GM23338 (cell line): Measurements from ENCODE around the gene ZNF787. TPM values are rescaled to one million over a fixed set of nuclear protein-coding genes. Genes with fewer than 3 reads are reported as not detected.
A peak's percentile ranks its signal among the peaks of the same experiment; 100 is the strongest.
"Not testable (repeated sequence)": the region's sequence is repeated elsewhere in the genome, so short reads cannot be mapped to it uniquely, and the experiment has no call there.

Source experiments
- ATAC-seq: fragments of 200-7000 bp; cut with Tn5 transposase; 3 replicates; pipeline ENCODE4 v1.9.1; 2020
- DNase-seq: peaks from one replicate; pipeline ENCODE4 v3.0.0-alpha.2; 2015; ENCODE audit warnings: low spot score
- H2AFZ ChIP-seq: fragments of 200-600 bp; sonication (generic); 2 replicates; pipeline ENCODE4 v1.8.0; 2016; ENCODE audit warnings: antibody characterized with exemption, mild to moderate bottlenecking, moderate library complexity
- H3F3A ChIP-seq: fragments of 200-600 bp; sonication (generic); replicated peaks from 2 replicates; pipeline ENCODE4 v1.8.0; 2017; ENCODE audit warnings: antibody characterized with exemption, mixed run types, low read depth
- H3K27ac ChIP-seq: fragments of 200-600 bp; sonication (generic); 2 replicates; pipeline ENCODE4 v1.6.1; 2016; ENCODE audit warnings: low read depth
- H3K27me3 ChIP-seq: fragments of 200-600 bp; sonication (generic); 2 replicates; pipeline ENCODE4 v1.8.0; 2016; ENCODE audit warnings: mild to moderate bottlenecking, mixed run types, moderate library complexity; ENCODE audit not compliant: insufficient read depth
- H3K36me3 ChIP-seq: fragments of 200-600 bp; sonication (generic); 2 replicates; pipeline ENCODE4 v1.8.0; 2016; ENCODE audit warnings: mild to moderate bottlenecking; ENCODE audit not compliant: insufficient read depth
- H3K4me1 ChIP-seq: fragments of 200-600 bp; sonication (generic); 2 replicates; pipeline ENCODE4 v1.8.0; 2016; ENCODE audit warnings: mild to moderate bottlenecking, moderate library complexity; ENCODE audit not compliant: insufficient read depth
- H3K4me2 ChIP-seq: fragments of 200-600 bp; sonication (generic); 2 replicates; pipeline ENCODE4 v1.7.1; 2017; ENCODE audit warnings: mixed run types
- H3K4me3 ChIP-seq: fragments of 200-600 bp; sonication (generic); 2 replicates; pipeline ENCODE4 v1.6.1; 2016; ENCODE audit warnings: mixed run types
- H3K79me2 ChIP-seq: fragments of 200-600 bp; sonication (generic); replicated peaks from 2 replicates; pipeline ENCODE4 v1.8.0; 2017; ENCODE audit warnings: mild to moderate bottlenecking; ENCODE audit not compliant: insufficient read depth
- H3K9me2 ChIP-seq: fragments of 200-600 bp; sonication (generic); 2 replicates; pipeline ENCODE4 v1.8.0; 2017; ENCODE audit not compliant: insufficient read depth
- H4K20me1 ChIP-seq: fragments of 200-600 bp; sonication (generic); replicated peaks from 2 replicates; pipeline ENCODE4 v1.8.0; 2017; ENCODE audit warnings: mild to moderate bottlenecking; ENCODE audit not compliant: insufficient read depth
- H3K27ac Mint-ChIP-seq: 2 replicates; pipeline ENCODE4 v1.8.0; 2020; ENCODE audit warnings: inconsistent platforms, mild to moderate bottlenecking, moderate library complexity, mixed read lengths
- H3K27me3 Mint-ChIP-seq: 3 replicates; pipeline ENCODE4 v1.8.0; 2022; ENCODE audit warnings: low read depth, mild to moderate bottlenecking, moderate library complexity, mixed read lengths, inconsistent platforms; ENCODE audit not compliant: insufficient read depth, poor library complexity
- H3K36me3 Mint-ChIP-seq: 3 replicates; pipeline ENCODE4 v1.8.0; 2021; ENCODE audit warnings: low read depth, mild to moderate bottlenecking, inconsistent platforms, moderate library complexity, mixed read lengths
- H3K4me1 Mint-ChIP-seq: 3 replicates; pipeline ENCODE4 v1.8.0; 2020; ENCODE audit warnings: mild to moderate bottlenecking, inconsistent platforms, mixed read lengths
- H3K4me3 Mint-ChIP-seq: 3 replicates; pipeline ENCODE4 v1.8.0; 2021; ENCODE audit warnings: moderate library complexity, mild to moderate bottlenecking, inconsistent platforms, mixed read lengths
- H3K9me3 Mint-ChIP-seq: 3 replicates; pipeline ENCODE4 v1.8.0; 2020; ENCODE audit warnings: moderate library complexity, mild to moderate bottlenecking, inconsistent platforms, mixed read lengths
- CTCF ChIP-seq, 2 experiments: fragments of 200-600 bp in 1 of 2; sonication (generic) in 1 of 2; conservative IDR thresholded peaks; 2 replicates each; pipeline versions ENCODE4 v1.5.1 to v1.6.1; 2016 to 2017; ENCODE audit warnings: antibody characterized with exemption in 2 of 2, low read depth in 2 of 2, mild to moderate bottlenecking in 2 of 2, moderate library complexity in 1 of 2
- ETS1 ChIP-seq: IDR thresholded peaks from 2 replicates; pipeline ENCODE4 v1.6.1; 2016; ENCODE audit warnings: antibody characterized with exemption
- EZH2 ChIP-seq: fragments of 200-600 bp; sonication (generic); IDR thresholded peaks from one replicate; pipeline ENCODE4 v1.8.0; 2017; ENCODE audit warnings: antibody characterized with exemption, mild to moderate bottlenecking, low read depth; ENCODE audit not compliant: unreplicated experiment
- NANOG ChIP-seq: IDR thresholded peaks from 2 replicates; pipeline ENCODE4 v1.6.1; 2016; ENCODE audit warnings: antibody characterized with exemption, borderline replicate concordance
- ZNF462 ChIP-seq: fragments of 250-450 bp; sonication (Bioruptor Pico); IDR thresholded peaks from 2 replicates; pipeline ENCODE4 v1.5.0; 2020; ENCODE audit warnings: mild to moderate bottlenecking, moderate library complexity
- polyA plus RNA-seq: library from polyadenylated mRNA; unstranded; fragments of >200 nt; fragmentation: Nextera tagmentation; extraction: Ambion mirVana; gene quantifications from 2 replicates; pipeline ENCODE4 v1.2.1, GENCODE V29; 2016
- total RNA-seq: library from RNA; depleted of rRNA; stranded (reverse); fragments of >200 nt; shearing (Covaris generic); gene quantifications from 2 replicates; pipeline ENCODE4 v1.2.3, GENCODE V29; 2014

Gene ZNF787
- total and polyA plus RNA-seq, 2 experiments from 2014 or later = 12.5 to 44.6 TPM

GRCh38 chr19:56105831-56106396, 15.2 kb downstream of the ZNF787 start:
- H3K79me2 ChIP-seq = peaks cover 85% of the 10 kb centered on the region
- not testable (repeated sequence) for ATAC-seq, H2AFZ ChIP-seq, H3F3A ChIP-seq, H3K9me2 ChIP-seq, H3K27me3 ChIP-seq, H3K27ac ChIP-seq, H3K4me3 ChIP-seq, H3K9me3 Mint-ChIP-seq, H3K36me3 ChIP-seq, DNase-seq
- H3K27ac Mint-ChIP-seq = peak overlapping the region; percentile 80
- H3K27me3 Mint-ChIP-seq = peaks cover 33% of the 10 kb centered on the region
- H3K4me1 ChIP-seq = peaks cover 35% of the 10 kb centered on the region
- peaks cover 49% of the 10 kb centered on the region for H3K4me1 Mint-ChIP-seq
- peak overlapping the region; percentile 29; the same call in 2 of the 3 replicates for H3K4me3 Mint-ChIP-seq
- H4K20me1 ChIP-seq = peaks cover 38% of the 10 kb centered on the region
- peaks cover 11% of the 10 kb centered on the region for H3K36me3 Mint-ChIP-seq
- H3K4me2 ChIP-seq = peak overlapping the region; percentile 55; the same call in 1 of the 2 replicates

GRCh38 chr19:56105090-56105701, 15.9 kb downstream of the ZNF787 start:
- H3K4me3 ChIP-seq = no peak overlapping the region
- Mint-ChIP-seq H3K9me3 (no peaks in the 10 kb centered on the region; the same call in 2 of the 3 replicates), H3K36me3 (peaks cover 9% of the 10 kb centered on the region), H3K4me3 (peak overlapping the region; percentile 29; the same call in 2 of the 3 replicates), H3K27ac (peak overlapping the region; percentile 52; the same call in 1 of the 2 replicates), H3K4me1 (peaks cover 41% of the 10 kb centered on the region), H3K27me3 (peaks cover 27% of the 10 kb centered on the region)
- H3K36me3 ChIP-seq = peaks cover 4% of the 10 kb centered on the region; the same call in 1 of the 2 replicates
- ATAC-seq (peak; percentile 85), DNase-seq (peak; percentile 92)
- no peaks in the 10 kb centered on the region for H3K27me3 ChIP-seq
- H3F3A ChIP-seq = 0 out of 2 replicates have a peak, but pooled peaks cover 3% of the 10 kb centered on the region
- peaks cover 32% of the 10 kb centered on the region for H4K20me1 ChIP-seq
- peak overlapping the region; percentile 55; the same call in 1 of the 2 replicates for H3K4me2 ChIP-seq
- peaks cover 28% of the 10 kb centered on the region for H3K4me1 ChIP-seq
- no peaks in the 10 kb centered on the region for H3K9me2 ChIP-seq
- TF ChIP-seq NANOG (no peak), CTCF (conservative IDR thresholded peaks at IDR 0.05; ENCODE audit: low read depth in 2 of 2) (peak; percentile 67 to 79)
- H3K27ac ChIP-seq = peak overlapping the region; percentile 93
- H3K79me2 ChIP-seq = peaks cover 78% of the 10 kb centered on the region
- H2AFZ ChIP-seq = no peak overlapping the region

- H3K79me2 ChIP-seq = peaks cover 76% of the 10 kb centered on the region
- H2AFZ ChIP-seq = no peak overlapping the region
- H3F3A ChIP-seq = 0 out of 2 replicates have a peak, but pooled peaks cover 3% of the 10 kb centered on the region
- no peak overlapping the region for H3K4me2 ChIP-seq
- no peak overlapping the region for H3K4me3 ChIP-seq
- H3K9me3 Mint-ChIP-seq = no peaks in the 10 kb centered on the region; the same call in 2 of the 3 replicates
- H4K20me1 ChIP-seq = peaks cover 27% of the 10 kb centered on the region
- peak overlapping the region; percentile 59; the same call in 1 of the 2 replicates for H3K27ac ChIP-seq
- H3K27ac Mint-ChIP-seq = peak overlapping the region; percentile 62; the same call in 1 of the 2 replicates
- no peaks in the 10 kb centered on the region for H3K9me2 ChIP-seq
- no peaks in the 10 kb centered on the region for H3K27me3 ChIP-seq
- H3K36me3 ChIP-seq = peaks cover 4% of the 10 kb centered on the region; the same call in 1 of the 2 replicates
- ATAC-seq (no peak), DNase-seq (no peak)
- peaks cover 13% of the 10 kb centered on the region for H3K36me3 Mint-ChIP-seq
- peaks cover 23% of the 10 kb centered on the region for H3K4me1 ChIP-seq
- H3K4me1 Mint-ChIP-seq = peaks cover 37% of the 10 kb centered on the region
- peaks cover 27% of the 10 kb centered on the region for H3K27me3 Mint-ChIP-seq
- no peak overlapping the region; the same call in 2 of the 3 replicates for H3K4me3 Mint-ChIP-seq
- TF ChIP-seq ZNF462 (no peak), EZH2 (no peak), ETS1 (no peak)
These were observed 16.7 kb downstream of the ZNF787 start for GRCh38 chr19:56104423-56104822.
